GM21367 (cell line): ENCODE results near the gene POM121C.
"Not testable (repeated sequence)": the region's sequence is repeated elsewhere in the genome, so short reads cannot be mapped to it uniquely, and the experiment has no call there.

Experiments
- ATAC-seq: cut with Tn5 transposase; IDR thresholded peaks from one replicate; pipeline ENCODE4 v1.9.1; 2021; ENCODE audit not compliant: unreplicated experiment

The POM121C gene

GRCh38 chr7:75485979-75486643, at the start of gene POM121C:
Gene POM121C (minus strand): TSS chr7:75486299. CDS start chr7:75441496, 44,803 bp downstream.
- ATAC-seq: peak; percentile 97

DNA sequence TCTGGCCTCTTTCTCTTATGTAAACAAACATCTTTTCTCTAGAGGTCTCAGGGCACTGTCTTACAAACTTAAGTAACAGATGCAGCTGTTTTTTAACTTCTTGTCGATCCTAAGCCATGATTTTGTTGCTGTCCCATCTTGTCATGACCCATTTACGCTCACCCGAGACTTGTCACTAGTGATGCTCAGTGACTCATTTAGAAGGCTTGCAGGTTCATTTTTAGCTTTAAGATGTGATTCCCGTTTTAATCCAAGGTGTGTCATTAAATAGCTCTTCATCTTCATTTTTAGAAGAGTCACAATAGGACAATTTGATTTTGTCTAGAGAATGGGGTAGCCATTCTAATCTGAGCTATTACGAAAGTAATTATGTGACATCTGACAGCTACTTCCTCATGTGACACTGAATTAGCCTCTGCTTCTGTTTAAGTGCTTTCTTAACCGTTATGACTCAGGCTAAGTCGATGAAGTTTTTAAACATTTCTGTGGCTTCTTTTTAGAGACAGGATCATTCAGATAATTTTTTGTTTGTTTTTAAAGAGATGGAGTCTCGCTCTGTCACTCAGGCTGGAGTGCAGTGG, 48.7 kb upstream of the POM121C start:
- peak; percentile 59 for ATAC-seq

- no peak for ATAC-seq
Measured at GRCh38 chr7:75533926-75534325, 47.8 kb upstream of the POM121C start.

GRCh38 chr7:75532639-75533038, 46.5 kb upstream of the POM121C start:
- ATAC-seq: no peak

GRCh38 chr7:75531359-75531821, 45.3 kb upstream of the POM121C start:
- no peak for ATAC-seq

GRCh38 chr7:75527224-75527722, 41.2 kb upstream of the POM121C start:
- ATAC-seq: not testable (repeated sequence)

GRCh38 chr7:75521727-75522126, 35.6 kb upstream of the POM121C start:
- ATAC-seq: not testable (repeated sequence)

DNA sequence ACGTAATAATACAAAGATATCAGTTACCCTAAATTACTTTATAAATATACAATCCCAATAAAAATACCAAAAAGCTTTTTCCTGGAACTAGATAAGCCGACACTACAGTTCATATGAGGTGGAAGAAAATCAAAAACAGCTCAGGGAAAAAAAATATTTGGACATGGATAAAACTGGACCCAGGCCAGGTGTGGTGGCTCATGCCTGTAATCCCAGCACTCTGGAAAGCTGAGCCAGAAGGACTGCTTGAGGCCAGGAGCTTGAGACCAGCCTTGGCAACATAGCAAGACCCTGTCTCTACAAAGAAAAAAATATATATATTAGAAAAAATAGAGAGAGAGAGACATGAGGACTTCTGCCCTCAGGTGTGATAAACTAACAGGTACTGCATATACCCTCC, 32.7 kb upstream of the POM121C start:
- ATAC-seq: not testable (repeated sequence)

DNA sequence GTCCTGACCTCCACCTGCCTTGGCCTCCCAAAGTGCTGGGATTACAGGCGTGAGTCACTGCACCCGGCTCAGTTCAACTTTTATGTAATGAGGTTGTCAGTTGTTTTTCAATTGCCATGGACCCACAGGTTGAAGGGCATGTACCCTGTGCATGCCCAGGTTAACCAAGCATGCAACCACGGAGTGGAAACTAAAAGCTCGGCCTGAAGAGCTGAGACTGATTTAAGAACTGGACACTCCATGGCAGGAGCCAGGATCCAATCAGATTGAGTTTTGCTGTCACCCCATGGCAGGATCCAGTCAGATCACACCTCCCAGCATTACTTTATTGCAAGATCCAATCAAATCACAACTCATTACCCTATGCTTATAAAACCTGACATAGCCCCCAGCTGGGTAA, 22.9 kb upstream of the POM121C start:
- not testable (repeated sequence) for ATAC-seq

DNA sequence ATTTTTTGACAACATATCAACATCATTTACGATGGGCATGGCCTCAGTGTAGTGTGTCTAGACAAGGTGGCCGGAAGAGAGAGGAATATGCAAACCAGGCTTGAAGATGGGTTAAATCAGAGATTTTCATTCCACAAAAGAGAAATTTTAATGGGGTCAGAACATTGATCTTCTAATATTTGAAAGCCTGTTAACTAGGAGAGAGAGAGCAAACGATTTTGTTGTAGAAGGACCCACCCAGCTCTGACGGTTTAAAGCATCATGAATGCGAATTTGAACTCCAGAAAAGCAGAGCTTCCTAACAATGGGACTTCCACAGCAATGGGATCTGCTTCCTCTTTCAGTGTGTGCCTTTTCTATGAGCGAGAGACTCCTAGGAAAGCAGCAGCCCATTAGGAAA, 5.9 kb upstream of the POM121C start, which contains the start of gene SPDYE5:
TSS of gene SPDYE5 (plus strand) at position 301 of the 400 bp plus-strand sequence. CDS start 1,728 bp downstream, outside the sequence.
- not testable (repeated sequence) for ATAC-seq

DNA sequence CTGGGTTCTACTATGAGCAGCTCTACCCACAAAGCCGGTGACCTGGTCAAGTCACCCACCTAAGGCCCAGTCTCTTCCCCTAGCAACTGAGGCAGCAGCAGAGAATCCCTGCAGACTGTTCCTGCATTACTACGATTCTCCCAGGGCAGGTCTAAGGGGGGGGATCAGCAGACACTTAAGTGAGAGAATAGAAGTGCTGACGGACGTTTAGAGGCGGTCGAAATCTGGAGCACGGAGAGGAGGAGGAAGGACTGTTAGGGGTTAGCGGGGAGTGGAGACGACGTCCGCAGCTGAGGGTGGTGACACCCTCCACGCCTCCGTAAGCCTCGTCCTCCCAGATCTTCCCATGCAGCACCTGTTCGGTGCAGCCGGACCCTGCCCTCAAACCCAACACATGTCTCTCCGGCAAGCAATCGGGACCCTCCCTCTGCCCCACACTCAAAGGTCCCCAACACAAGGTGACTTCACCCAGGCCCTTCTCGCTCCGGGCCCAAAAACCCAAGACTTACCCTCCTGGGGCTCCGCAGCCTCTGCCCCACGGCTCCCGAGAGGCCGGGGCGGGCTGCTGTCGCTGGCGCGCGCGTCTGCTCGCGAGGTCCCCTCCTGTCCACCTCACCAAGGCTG, 632 bp downstream of the POM121C start:
- ATAC-seq: not testable (repeated sequence)

DNA sequence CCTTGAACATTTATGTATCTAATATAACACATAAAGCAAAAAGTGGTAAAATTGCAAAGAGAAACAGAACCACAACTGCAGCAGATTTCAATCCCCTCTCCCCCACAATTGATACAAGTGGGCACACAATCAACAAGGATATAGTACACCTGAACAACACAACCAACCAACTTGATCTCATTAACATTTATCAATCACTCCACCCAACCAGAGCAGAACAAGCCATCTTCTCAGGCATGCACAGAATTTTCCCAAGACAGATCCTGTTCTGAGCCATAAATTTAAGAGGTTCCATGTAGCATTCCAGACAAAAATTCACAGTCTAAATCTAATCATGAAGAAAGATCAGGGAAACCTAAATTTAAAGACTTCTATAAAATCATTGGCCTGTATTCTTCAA, 5.8 kb downstream of the POM121C start:
- ATAC-seq: not testable (repeated sequence)

DNA sequence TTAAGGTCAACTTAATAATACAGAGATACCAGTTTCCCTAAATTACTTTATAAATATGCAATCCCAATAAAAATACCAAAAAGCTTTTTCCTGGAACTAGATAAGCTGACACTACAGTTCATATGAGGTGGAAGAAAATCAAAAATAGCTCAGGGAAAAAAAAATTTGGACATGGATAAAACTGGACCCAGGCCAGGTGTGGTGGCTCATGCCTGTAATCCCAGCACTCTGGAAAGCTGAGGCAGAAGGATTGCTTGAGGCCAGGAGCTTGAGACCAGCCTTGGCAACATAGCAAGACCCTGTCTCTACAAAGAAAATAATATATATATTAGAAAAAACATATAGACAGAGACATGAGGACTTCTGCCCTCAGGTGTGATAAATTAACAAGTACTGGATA, 8.6 kb downstream of the POM121C start:
- ATAC-seq: not testable (repeated sequence)

DNA sequence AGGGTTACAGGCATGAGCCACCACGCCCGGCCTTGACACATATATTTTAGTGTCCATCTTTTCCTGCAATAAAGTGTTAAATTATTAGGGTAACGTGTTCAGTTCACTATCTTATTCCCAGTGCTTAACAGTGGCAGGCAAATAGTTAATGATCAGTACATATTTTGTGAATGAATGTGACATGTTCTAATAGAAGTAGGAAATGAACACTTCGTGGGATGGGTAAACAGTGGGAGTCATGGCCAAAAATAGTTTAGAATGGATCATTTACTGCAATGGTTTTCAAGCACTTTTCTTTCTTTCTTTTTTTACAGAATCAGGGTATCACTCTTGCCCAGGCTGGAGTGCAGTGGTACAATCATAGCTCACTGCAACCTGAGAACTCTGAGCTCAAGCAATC, 15.9 kb downstream of the POM121C start:
- ATAC-seq: not testable (repeated sequence)

GRCh38 chr7:75460541-75460940, 25.6 kb downstream of the POM121C start:
- ATAC-seq: not testable (repeated sequence)

DNA sequence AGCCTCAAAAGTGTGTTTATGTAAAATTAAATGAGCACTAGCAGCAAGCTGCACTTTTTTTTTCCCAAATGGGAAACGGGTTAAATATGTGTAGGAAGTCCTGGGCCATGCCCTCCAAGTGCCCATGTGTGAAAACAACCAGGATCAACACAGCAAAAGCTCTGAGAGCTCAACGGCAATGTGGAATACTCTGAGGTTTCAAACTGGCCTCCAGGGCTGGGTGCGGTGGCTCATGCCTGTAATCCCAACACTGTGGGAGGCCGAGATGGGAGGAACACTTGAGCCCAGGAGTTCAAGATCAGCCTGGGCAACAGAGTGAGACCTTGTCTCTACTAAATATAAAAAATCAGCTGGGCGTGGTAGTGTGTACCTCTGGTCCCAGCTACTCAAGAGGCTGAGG, 28.1 kb downstream of the POM121C start:
- ATAC-seq: not testable (repeated sequence)

DNA sequence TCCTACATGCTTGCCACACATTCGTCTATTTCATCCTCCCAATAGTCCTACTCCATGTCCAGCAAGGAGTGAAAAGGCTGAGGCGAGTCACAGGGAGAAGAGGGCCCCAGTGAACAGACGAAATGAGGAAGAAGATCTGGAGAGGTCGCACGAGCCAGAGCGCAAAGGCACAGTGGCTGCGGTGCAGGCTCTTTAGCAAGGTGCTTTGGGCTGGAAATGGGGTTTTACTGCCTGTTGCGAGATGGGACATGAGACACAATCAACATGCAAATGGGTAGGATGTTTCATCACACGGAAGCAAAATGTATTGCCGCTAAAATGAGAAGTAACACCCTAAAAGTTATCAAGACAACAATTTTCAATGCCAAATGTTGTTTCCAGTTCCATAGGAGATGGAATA, 29.7 kb downstream of the POM121C start:
- not testable (repeated sequence) for ATAC-seq

- ATAC-seq: peak; percentile 78
Measured at GRCh38 chr7:75452494-75452955, 33.6 kb downstream of the POM121C start.

- ATAC-seq: not testable (repeated sequence)
Measured at GRCh38 chr7:75449946-75450345, 36.2 kb downstream of the POM121C start.

GRCh38 chr7:75442465-75443111, 43.5 kb downstream of the POM121C start:
- peak; percentile 67 for ATAC-seq

- ATAC-seq: peak; percentile 29
Measured at GRCh38 chr7:75442101-75442464, 44.0 kb downstream of the POM121C start.
